HFFc6 (cell line): ENCODE results near the gene SLC35A2. TPM values are rescaled to one million over a fixed set of nuclear protein-coding genes. Genes with fewer than 3 reads are reported as not detected.

ENCODE experiments used
- DNase-seq: peaks from one replicate; pipeline ENCODE4 v3.0.0-alpha.2; 2018
- H3K27ac Mint-ChIP-seq: 2 replicates; pipeline ENCODE4 v1.8.0; 2020; ENCODE audit warnings: mild to moderate bottlenecking, mixed read lengths
- H3K27me3 Mint-ChIP-seq: 2 replicates; pipeline ENCODE4 v1.8.0; 2021; ENCODE audit warnings: mild to moderate bottlenecking, moderate library complexity, mixed read lengths; ENCODE audit not compliant: insufficient read depth
- H3K36me3 Mint-ChIP-seq: 2 replicates; pipeline ENCODE4 v1.8.0; 2021; ENCODE audit warnings: low read depth, mixed read lengths
- H3K4me1 Mint-ChIP-seq: 2 replicates; pipeline ENCODE4 v1.8.0; 2020; ENCODE audit warnings: low read depth, mixed read lengths
- H3K4me3 Mint-ChIP-seq: 2 replicates; pipeline ENCODE4 v1.8.0; 2020; ENCODE audit warnings: mild to moderate bottlenecking, moderate library complexity, mixed read lengths
- H3K9me3 Mint-ChIP-seq: 2 replicates; pipeline ENCODE4 v1.8.0; 2020; ENCODE audit warnings: mild to moderate bottlenecking, mixed read lengths
- total RNA-seq, 6 experiments: library from RNA; stranded (reverse); fragmentation: NEBNext Ultra II Directional; extraction: Animal tissue kit (Norgen Biotek cat#: 25700); gene quantifications; 2 replicates in 1 of 6; 3 replicates in 5 of 6; pipeline ENCODE4 v1.2.3, GENCODE V29; 2021
- TF ChIP-seq, protein P1 (sequence below): fragments of 200-600 bp; sonication (generic); IDR thresholded peaks from 2 replicates; pipeline ENCODE4 v1.5.0; 2021; ENCODE audit warnings: antibody characterized with exemption, mild to moderate bottlenecking

SLC35A2 gene
- total RNA-seq, 6 experiments from 2014 or later: 45.0 to 53.7 (median 47.0) TPM

- Mint-ChIP-seq H3K27ac (no peak overlapping the region), H3K27me3 (no peaks in the 10 kb centered on the region), H3K9me3 (no peaks in the 10 kb centered on the region), H3K4me1 (peaks cover 9% of the 10 kb centered on the region), H3K36me3 (peaks cover 11% of the 10 kb centered on the region), H3K4me3 (peak overlapping the region; percentile 96)
- TF ChIP-seq, protein P1, sequence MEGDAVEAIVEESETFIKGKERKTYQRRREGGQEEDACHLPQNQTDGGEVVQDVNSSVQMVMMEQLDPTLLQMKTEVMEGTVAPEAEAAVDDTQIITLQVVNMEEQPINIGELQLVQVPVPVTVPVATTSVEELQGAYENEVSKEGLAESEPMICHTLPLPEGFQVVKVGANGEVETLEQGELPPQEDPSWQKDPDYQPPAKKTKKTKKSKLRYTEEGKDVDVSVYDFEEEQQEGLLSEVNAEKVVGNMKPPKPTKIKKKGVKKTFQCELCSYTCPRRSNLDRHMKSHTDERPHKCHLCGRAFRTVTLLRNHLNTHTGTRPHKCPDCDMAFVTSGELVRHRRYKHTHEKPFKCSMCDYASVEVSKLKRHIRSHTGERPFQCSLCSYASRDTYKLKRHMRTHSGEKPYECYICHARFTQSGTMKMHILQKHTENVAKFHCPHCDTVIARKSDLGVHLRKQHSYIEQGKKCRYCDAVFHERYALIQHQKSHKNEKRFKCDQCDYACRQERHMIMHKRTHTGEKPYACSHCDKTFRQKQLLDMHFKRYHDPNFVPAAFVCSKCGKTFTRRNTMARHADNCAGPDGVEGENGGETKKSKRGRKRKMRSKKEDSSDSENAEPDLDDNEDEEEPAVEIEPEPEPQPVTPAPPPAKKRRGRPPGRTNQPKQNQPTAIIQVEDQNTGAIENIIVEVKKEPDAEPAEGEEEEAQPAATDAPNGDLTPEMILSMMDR: no peak
- no peak for DNase-seq
Measured at GRCh38 chrX:48909703-48910294, 1.6 kb downstream of the SLC35A2 start.

DNA sequence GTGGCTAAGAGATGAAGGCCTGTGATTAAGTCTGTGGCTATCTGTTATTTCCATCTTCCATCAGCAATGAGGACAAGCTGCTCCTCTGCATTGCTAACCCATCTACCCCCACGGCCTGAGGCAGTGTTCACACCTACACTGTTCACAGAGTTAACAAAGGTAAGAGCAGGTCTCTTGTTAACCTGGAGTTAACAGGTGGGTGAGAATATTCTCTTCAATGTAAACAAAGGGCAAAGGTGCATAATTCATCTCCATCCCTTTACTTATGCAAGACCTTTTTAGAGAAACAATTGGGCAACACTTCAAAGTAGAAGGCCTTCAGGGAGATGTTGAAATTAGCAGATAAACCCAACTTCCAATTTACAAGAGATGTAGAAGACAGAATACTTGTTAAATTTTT is 2.8 kb downstream of the SLC35A2 start:
- Mint-ChIP-seq H3K4me1 (peaks cover 9% of the 10 kb centered on the region), H3K9me3 (no peaks in the 10 kb centered on the region), H3K4me3 (no peak overlapping the region), H3K36me3 (peaks cover 11% of the 10 kb centered on the region), H3K27me3 (no peaks in the 10 kb centered on the region), H3K27ac (no peak overlapping the region)
- DNase-seq: no peak
- TF ChIP-seq, protein P1: no peak

- TF ChIP-seq, protein P1: no peak
- Mint-ChIP-seq H3K9me3 (no peaks in the 10 kb centered on the region), H3K36me3 (no peaks in the 10 kb centered on the region), H3K4me1 (no peaks in the 10 kb centered on the region), H3K27ac (no peak overlapping the region), H3K4me3 (no peak overlapping the region), H3K27me3 (no peaks in the 10 kb centered on the region; the same call in 1 of the 2 replicates)
- no peak for DNase-seq
Measured at GRCh38 chrX:48905090-48905790, 6.2 kb downstream of the SLC35A2 start.

DNA sequence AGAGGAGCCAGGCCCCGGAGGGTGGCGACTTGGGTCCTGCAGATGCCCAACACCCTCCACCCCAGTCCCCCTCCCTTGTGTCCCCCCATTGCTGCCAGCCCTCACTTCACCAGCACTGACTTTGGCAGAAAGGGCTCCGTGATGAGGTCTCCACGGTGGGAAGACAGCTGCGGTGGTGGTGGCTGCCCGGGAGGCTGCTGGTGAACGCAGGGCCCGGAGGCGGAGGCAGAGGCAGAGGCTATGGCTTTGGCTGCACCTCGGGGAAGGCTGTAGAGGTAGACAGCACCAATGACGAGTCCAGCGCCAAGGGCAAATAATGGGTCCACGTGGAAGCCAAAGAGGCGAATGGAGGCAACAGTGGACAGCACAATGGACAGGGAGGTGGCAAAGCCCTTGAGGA is 6.8 kb downstream of the SLC35A2 start:
- H3K4me3 Mint-ChIP-seq: no peak overlapping the region
- H3K36me3 Mint-ChIP-seq: no peaks in the 10 kb centered on the region
- no peak overlapping the region for H3K27ac Mint-ChIP-seq
- no peaks in the 10 kb centered on the region; the same call in 1 of the 2 replicates for H3K27me3 Mint-ChIP-seq
- DNase-seq: no peak
- TF ChIP-seq, protein P1: no peak
- H3K9me3 Mint-ChIP-seq: no peaks in the 10 kb centered on the region
- H3K4me1 Mint-ChIP-seq: no peaks in the 10 kb centered on the region

DNA sequence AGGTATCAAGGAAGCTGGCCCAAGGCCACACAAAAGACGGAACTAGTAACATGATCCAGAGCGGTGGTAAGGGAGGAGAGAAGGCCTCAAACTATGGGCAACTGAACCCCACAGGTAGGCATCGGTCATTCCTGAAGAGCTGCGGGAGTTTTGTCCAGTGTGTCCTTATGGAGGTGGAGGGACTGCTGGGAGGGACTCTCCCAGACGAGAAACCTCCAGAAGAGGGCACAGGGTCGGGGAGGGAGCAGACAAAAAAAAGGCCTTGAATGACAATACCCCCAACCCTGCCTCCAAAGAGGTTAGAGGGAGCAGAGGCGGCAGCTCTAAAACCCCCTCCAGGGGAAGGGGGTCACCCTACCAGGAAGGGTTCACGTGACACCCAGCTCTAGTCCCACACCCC is 7.3 kb downstream of the SLC35A2 start:
- Mint-ChIP-seq H3K4me1 (no peaks in the 10 kb centered on the region), H3K27ac (no peak overlapping the region; the same call in 1 of the 2 replicates), H3K9me3 (no peaks in the 10 kb centered on the region), H3K27me3 (no peaks in the 10 kb centered on the region; the same call in 1 of the 2 replicates), H3K36me3 (no peaks in the 10 kb centered on the region), H3K4me3 (no peak overlapping the region)
- TF ChIP-seq, protein P1: no peak
- DNase-seq: no peak
